ENCODE data around the gene GUCY2C.

GUCY2C gene

DNA sequence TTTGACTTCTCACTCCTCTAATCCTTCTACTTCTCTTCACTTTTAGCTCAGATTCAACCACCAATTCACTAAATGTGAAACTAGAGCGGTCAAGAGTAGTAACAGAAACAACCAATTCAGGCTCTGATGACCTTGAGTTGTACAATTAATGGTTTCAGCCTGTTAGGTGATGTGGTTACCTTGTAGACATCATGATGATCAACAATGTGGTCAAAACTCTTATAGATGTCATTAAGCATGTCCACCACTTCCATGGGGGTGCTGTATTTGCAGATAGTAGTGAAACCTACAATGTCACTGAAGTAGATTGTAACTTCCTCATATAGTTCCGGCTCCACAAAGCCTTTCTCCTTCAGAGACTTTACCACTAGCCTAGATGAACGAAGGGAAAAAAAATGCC, 74.6 kb downstream of the GUCY2C start:
- DNase-seq = no peak
- Mint-ChIP-seq H3K4me3 (no peak overlapping the region), H3K27ac (no peak overlapping the region), H3K36me3 (ENCODE audit: low read depth) (no peaks in the 10 kb centered on the region), H3K27me3 (peaks cover 14% of the 10 kb centered on the region), H3K4me1 (ENCODE audit: low read depth) (peaks cover 1% of the 10 kb centered on the region), H3K9me3 (no peaks in the 10 kb centered on the region)

- Mint-ChIP-seq H3K36me3 (ENCODE audit: low read depth) (no peaks in the 10 kb centered on the region), H3K9me3 (no peaks in the 10 kb centered on the region), H3K27ac (no peak overlapping the region), H3K4me1 (ENCODE audit: low read depth) (peaks cover 1% of the 10 kb centered on the region), H3K4me3 (no peak overlapping the region), H3K27me3 (peaks cover 15% of the 10 kb centered on the region)
- no peak for DNase-seq
These were observed 76.5 kb downstream of the GUCY2C start for GRCh38 chr12:14619741-14620501.

GRCh38 chr12:14618983-14619382, 77.4 kb downstream of the GUCY2C start:
- Mint-ChIP-seq H3K9me3 (no peaks in the 10 kb centered on the region), H3K4me1 (ENCODE audit: low read depth) (peaks cover 1% of the 10 kb centered on the region), H3K27me3 (peaks cover 15% of the 10 kb centered on the region), H3K36me3 (ENCODE audit: low read depth) (no peaks in the 10 kb centered on the region), H3K27ac (no peak overlapping the region), H3K4me3 (no peak overlapping the region)
- DNase-seq = no peak

DNA sequence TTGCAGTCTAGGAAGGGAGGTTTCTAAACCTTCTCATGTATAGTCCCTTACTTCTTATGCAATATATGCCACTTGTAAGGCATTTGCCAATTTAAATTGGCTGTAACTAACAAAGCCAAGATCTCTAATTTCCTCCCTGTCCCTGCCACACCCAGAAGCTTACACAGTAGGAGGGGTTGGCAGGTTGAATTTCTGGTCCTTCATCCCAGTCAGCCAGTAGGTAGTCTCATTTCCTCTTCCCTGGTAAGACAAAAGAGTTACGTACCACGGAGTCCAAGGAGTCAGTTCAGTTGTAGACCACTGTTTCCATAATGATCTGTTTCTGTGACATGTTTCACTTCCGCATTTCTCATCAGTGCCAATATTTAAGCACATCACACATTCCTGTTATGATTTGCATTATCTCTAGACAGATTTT, 81.7 kb downstream of the GUCY2C start:
- H3K4me1 Mint-ChIP-seq (ENCODE audit: low read depth) = peaks cover 1% of the 10 kb centered on the region
- peaks cover 15% of the 10 kb centered on the region for H3K27me3 Mint-ChIP-seq
- H3K9me3 Mint-ChIP-seq = peaks cover 12% of the 10 kb centered on the region
- H3K4me3 Mint-ChIP-seq = no peak overlapping the region
- DNase-seq = no peak
- no peak overlapping the region for H3K27ac Mint-ChIP-seq
- no peaks in the 10 kb centered on the region for H3K36me3 Mint-ChIP-seq (ENCODE audit: low read depth)

DNA sequence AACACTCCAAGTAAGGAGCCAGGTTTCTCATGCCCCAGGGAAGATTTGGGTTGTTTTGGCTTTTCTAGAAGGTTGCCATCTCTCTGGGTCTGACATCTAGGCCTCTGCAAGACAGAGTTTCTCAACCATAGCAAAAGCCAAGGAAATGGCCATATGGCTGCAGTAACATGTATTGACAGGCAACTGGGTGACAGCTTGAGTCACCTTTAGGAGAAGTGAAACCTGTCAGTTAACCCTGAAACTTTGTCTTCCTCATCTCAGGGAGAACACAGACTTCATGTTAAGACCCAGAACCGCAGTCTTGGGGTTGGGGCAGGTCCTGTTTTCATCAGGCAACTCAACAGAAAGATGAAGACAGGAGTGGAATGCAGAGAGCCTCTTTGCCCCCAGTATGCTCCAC, 82.7 kb downstream of the GUCY2C start:
- no peak overlapping the region for H3K4me3 Mint-ChIP-seq
- peaks cover 15% of the 10 kb centered on the region for H3K27me3 Mint-ChIP-seq

DNA sequence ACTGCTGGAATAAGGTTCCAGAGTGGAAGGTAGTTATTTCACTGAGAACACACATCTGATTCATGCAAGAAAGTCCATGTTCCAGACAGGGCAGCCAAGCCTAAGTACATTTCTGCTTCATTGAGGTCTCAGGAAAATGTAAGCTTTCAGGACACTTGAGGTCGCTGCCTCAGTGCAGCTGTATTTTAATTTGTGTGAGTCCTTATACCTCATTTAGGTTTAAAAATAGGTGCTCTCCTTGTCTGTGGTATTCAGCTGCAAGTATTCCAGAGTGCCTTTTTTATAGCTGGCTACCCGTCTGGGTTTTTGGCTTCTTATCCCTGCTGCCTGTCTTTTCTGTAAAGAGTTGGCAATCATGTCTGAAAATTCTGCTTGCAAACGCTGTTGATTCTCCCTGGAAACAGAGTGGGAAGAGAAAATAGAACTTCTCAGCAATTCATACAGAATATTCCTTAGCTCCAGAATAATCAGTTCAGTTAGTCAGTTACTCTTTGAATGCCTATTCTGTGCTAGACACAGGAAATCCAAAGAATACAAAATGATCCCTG, 83.4 kb downstream of the GUCY2C start:
- Mint-ChIP-seq H3K27ac (no peak overlapping the region), H3K36me3 (ENCODE audit: low read depth) (no peaks in the 10 kb centered on the region), H3K4me1 (ENCODE audit: low read depth) (no peaks in the 10 kb centered on the region), H3K9me3 (peaks cover 25% of the 10 kb centered on the region), H3K4me3 (no peak overlapping the region), H3K27me3 (peaks cover 15% of the 10 kb centered on the region)
- no peak for DNase-seq

More for the DNA sequence above, 82.7 kb downstream of the GUCY2C start:
- Mint-ChIP-seq H3K9me3 (peaks cover 19% of the 10 kb centered on the region), H3K4me1 (ENCODE audit: low read depth) (no peaks in the 10 kb centered on the region), H3K36me3 (ENCODE audit: low read depth) (no peaks in the 10 kb centered on the region), H3K27ac (no peak overlapping the region)
- no peak for DNase-seq

- DNase-seq = no peak
- H3K4me1 Mint-ChIP-seq (ENCODE audit: low read depth) = no peaks in the 10 kb centered on the region
- H3K36me3 Mint-ChIP-seq (ENCODE audit: low read depth) = no peaks in the 10 kb centered on the region
- H3K27ac Mint-ChIP-seq = no peak overlapping the region
- H3K27me3 Mint-ChIP-seq = peaks cover 15% of the 10 kb centered on the region
- H3K4me3 Mint-ChIP-seq = no peak overlapping the region
- peaks cover 31% of the 10 kb centered on the region for H3K9me3 Mint-ChIP-seq
These were observed 84.1 kb downstream of the GUCY2C start for GRCh38 chr12:14612250-14612649.

DNA sequence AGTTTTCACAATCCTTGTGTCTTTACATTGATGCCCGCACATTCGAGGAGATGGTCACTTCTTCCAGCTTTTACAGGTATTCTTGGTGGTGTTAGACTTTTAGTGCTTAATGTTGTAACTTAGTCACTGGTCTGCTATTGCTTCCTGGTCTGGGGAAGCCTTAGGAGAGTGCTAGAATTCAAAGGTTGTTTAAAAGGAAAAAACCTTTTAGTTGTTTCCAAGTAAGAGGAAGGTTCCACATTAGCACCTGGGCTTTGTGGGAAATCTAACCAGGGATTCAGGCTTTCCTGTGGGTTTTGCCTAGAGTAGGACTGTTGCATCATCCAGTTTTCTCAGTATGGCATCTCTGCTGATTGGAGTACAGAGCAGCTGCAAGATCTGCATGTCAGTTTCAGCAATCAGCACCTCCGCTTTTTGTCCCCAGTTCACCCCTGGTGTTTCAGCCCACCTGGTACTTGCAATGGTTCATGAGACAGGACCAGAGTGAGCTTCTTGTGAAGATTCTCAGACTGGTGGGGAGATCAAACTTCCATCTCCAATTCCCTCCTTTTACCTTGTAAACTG, 84.7 kb downstream of the GUCY2C start:
- no peak overlapping the region for H3K27ac Mint-ChIP-seq
- no peaks in the 10 kb centered on the region for H3K4me1 Mint-ChIP-seq (ENCODE audit: low read depth)
- H3K27me3 Mint-ChIP-seq = peaks cover 12% of the 10 kb centered on the region
- no peaks in the 10 kb centered on the region for H3K36me3 Mint-ChIP-seq (ENCODE audit: low read depth)
- no peak for DNase-seq
- peaks cover 34% of the 10 kb centered on the region for H3K9me3 Mint-ChIP-seq
- H3K4me3 Mint-ChIP-seq = no peak overlapping the region

DNA sequence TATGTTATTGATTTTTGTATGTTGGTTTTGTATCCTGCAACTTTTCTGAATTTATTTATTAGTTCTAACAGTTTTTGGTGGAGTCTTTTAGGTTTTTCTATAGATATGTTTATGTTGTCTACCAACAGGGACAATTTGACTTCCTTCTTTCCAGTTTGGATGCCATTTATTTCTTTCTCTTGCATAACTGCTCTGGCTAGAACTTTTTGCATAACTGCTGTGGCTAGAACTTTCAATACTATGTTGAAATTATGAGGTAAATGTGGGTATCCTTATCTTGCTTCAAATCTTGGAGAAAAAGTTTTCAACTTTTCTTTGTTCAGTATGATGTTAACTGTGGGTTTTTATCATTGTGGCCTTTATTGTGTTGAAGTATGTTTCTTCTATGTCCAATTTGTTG, 88.8 kb downstream of the GUCY2C start:
- no peak overlapping the region for H3K27ac Mint-ChIP-seq
- no peaks in the 10 kb centered on the region for H3K4me1 Mint-ChIP-seq (ENCODE audit: low read depth)
- no peak for DNase-seq
- H3K27me3 Mint-ChIP-seq = peaks cover 11% of the 10 kb centered on the region
- no peak overlapping the region for H3K4me3 Mint-ChIP-seq
- peaks cover 53% of the 10 kb centered on the region for H3K9me3 Mint-ChIP-seq
- H3K36me3 Mint-ChIP-seq (ENCODE audit: low read depth) = peaks cover 3% of the 10 kb centered on the region

DNA sequence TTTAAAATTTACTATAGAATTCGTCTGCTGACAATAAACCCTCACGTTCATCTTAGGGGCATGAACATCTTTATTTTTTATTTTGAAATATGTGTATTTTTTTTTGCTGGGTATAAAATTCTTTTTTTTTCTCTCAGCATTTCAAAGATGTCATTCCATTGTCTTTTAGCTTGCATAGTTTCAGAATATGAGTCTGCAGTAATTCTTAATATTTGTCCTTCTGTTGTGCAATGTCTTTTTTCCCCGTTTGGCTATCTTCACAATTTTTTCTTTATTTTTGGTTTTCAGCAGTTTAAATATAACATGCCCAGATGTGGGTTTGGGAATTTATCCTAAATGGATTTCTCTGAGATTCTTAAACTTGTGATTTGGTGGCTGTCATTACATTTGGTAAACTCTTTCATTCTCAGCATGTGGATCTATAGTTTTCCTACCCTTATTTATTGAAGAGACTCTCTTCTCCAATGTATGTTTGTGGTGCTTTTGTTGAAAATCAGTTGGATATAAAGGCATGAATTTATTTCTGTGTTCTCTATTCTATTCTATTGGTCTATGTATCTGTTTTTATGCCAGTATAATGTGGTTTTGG, 90.9 kb downstream of the GUCY2C start:
- DNase-seq = no peak
- H3K9me3 Mint-ChIP-seq = peaks cover 44% of the 10 kb centered on the region
- H3K4me1 Mint-ChIP-seq (ENCODE audit: low read depth) = no peaks in the 10 kb centered on the region
- peaks cover 3% of the 10 kb centered on the region for H3K36me3 Mint-ChIP-seq (ENCODE audit: low read depth)
- H3K27ac Mint-ChIP-seq = no peak overlapping the region
- no peak overlapping the region for H3K4me3 Mint-ChIP-seq
- peaks cover 18% of the 10 kb centered on the region for H3K27me3 Mint-ChIP-seq

DNA sequence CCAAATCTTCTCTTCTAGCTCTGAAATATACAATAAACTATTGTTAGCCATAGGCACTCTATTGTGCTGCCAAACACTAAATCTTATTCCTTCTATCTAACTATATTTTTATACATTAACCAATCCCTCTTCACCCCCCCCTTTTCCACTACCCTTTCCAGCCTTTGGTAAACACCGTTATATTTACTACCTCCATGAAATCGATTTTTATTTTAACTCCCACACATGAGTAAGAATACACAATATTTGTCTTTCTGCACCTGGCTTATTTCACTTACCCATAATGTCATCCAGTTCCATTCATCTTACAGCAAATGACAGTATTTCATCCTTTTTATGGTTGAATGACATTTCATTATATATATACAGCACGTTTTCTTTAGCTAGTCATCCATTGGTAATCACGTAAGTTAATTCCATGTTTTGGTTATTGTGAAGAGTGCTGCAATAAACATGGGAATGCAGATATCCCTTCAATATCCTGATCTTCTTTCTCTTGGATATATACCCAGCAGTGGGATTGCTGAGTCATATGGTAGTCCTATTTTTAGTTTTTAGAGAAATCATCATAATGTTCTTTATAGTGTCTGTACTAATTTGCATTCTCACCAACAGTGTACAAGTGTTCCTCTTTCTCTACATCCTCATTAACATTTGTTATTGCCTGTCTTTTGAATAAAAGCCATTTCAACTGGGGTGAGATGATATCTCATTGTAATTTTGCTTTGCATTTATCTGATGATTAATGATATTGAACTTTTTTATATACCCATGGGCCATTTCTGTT, 94.5 kb downstream of the GUCY2C start:
- Mint-ChIP-seq H3K36me3 (ENCODE audit: low read depth) (peaks cover 3% of the 10 kb centered on the region), H3K4me1 (ENCODE audit: low read depth) (no peaks in the 10 kb centered on the region), H3K9me3 (peaks cover 40% of the 10 kb centered on the region), H3K27me3 (peaks cover 18% of the 10 kb centered on the region), H3K4me3 (no peak overlapping the region), H3K27ac (no peak overlapping the region)
- no peak for DNase-seq

- Mint-ChIP-seq H3K9me3 (peaks cover 20% of the 10 kb centered on the region), H3K27me3 (peaks cover 6% of the 10 kb centered on the region), H3K4me3 (no peak overlapping the region)
These were observed 98.9 kb downstream of the GUCY2C start for GRCh38 chr12:14597480-14597879.

DNA sequence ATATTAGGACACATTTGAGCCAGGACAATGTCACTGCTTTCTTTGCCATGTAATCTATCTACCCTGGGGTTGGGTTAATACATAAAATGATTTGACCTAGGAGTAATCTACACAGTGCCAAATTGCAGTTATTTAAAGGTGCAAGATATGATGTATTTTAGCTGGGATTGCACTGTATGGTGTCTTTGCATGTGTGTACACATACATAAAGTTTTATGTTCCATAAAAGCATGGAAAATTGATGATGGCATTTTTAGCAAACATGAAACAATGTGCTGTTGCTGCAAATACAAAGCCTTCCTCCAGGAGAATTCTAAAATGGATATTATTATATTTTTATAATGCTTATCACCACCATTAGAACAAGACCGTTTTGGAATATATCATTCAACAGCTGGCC, 104.7 kb downstream of the GUCY2C start:
- H3K9me3 Mint-ChIP-seq = no peaks in the 10 kb centered on the region
- no peak overlapping the region for H3K27ac Mint-ChIP-seq
- H3K4me1 Mint-ChIP-seq (ENCODE audit: low read depth) = no peaks in the 10 kb centered on the region
- no peaks in the 10 kb centered on the region for H3K27me3 Mint-ChIP-seq
- H3K36me3 Mint-ChIP-seq (ENCODE audit: low read depth) = no peaks in the 10 kb centered on the region
- no peak overlapping the region for H3K4me3 Mint-ChIP-seq
- DNase-seq = no peak

More at GRCh38 chr12:14597480-14597879, 98.9 kb downstream of the GUCY2C start:
- Mint-ChIP-seq H3K4me1 (ENCODE audit: low read depth) (no peaks in the 10 kb centered on the region), H3K36me3 (ENCODE audit: low read depth) (no peaks in the 10 kb centered on the region), H3K27ac (no peak overlapping the region)
- DNase-seq = no peak

GRCh38 chr12:14589169-14590004, 107.0 kb downstream of the GUCY2C start:
- DNase-seq = no peak
- no peaks in the 10 kb centered on the region for H3K36me3 Mint-ChIP-seq (ENCODE audit: low read depth)
- H3K9me3 Mint-ChIP-seq = no peaks in the 10 kb centered on the region

More at GRCh38 chr12:14589169-14590004, 107.0 kb downstream of the GUCY2C start:
- Mint-ChIP-seq H3K27ac (no peak overlapping the region), H3K4me1 (ENCODE audit: low read depth) (no peaks in the 10 kb centered on the region), H3K4me3 (no peak overlapping the region), H3K27me3 (no peaks in the 10 kb centered on the region)
